ENCODE data around the gene ABCD3.

ABCD3 gene

DNA sequence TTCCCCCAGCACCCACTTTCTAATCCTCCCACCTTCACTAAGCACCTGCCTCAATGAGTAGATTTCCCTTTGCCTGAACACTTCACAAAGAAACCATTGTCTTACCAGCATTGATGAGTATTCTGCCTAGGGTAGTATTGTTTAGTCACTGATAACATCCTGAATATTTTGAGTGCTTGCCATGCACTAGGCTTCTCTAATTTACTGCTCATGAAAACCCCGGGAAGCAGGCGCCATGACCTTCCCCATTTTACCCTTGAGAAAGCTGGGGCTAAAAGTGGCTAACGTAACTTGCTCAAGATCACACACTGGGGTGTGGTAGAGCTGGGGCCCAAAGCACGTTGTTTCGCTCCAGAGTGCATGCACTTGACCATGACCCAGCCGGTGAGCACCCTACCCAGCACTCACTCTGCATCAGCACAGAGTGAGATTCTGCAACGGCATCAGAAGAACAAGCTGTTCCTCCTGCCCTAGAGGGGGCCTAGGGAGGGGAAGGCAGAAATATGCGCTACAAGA is 133.9 kb downstream of the ABCD3 start:
- TF ChIP-seq, protein P1, sequence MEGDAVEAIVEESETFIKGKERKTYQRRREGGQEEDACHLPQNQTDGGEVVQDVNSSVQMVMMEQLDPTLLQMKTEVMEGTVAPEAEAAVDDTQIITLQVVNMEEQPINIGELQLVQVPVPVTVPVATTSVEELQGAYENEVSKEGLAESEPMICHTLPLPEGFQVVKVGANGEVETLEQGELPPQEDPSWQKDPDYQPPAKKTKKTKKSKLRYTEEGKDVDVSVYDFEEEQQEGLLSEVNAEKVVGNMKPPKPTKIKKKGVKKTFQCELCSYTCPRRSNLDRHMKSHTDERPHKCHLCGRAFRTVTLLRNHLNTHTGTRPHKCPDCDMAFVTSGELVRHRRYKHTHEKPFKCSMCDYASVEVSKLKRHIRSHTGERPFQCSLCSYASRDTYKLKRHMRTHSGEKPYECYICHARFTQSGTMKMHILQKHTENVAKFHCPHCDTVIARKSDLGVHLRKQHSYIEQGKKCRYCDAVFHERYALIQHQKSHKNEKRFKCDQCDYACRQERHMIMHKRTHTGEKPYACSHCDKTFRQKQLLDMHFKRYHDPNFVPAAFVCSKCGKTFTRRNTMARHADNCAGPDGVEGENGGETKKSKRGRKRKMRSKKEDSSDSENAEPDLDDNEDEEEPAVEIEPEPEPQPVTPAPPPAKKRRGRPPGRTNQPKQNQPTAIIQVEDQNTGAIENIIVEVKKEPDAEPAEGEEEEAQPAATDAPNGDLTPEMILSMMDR (IDR thresholded peaks at IDR 0.05; ENCODE audit: borderline replicate concordance, control extremely low read depth, extremely low read depth, insufficient read depth, missing control alignments) = no peak
- in situ Hi-C loops (cut with MboI; ENCODE audit: low sequenced_read_pairs, unreplicated experiment) = no loop called here
- no peak for DNase-seq (ENCODE audit: low spot score)

DNA sequence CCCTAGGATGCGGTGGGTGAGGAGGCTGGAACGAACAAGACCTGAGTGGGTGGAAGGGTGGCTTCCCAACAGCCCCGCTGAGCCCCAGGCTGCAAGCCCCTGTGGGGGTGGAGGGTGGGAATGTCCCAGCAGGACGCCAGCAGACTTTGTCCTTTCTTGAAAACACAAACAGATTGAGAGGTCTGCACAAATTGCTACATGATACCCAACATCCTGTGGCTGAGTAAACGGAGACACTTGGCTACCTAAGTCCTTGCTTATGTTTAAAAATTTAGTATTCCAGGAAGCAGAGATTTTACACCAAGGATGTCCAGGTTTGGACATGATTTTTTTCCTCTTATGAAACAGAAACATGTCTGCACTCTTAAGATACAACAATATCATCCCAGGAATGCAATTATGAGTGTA is 135.1 kb downstream of the ABCD3 start:
- in situ Hi-C loops (cut with MboI; ENCODE audit: low sequenced_read_pairs, unreplicated experiment) = no loop called here

DNA sequence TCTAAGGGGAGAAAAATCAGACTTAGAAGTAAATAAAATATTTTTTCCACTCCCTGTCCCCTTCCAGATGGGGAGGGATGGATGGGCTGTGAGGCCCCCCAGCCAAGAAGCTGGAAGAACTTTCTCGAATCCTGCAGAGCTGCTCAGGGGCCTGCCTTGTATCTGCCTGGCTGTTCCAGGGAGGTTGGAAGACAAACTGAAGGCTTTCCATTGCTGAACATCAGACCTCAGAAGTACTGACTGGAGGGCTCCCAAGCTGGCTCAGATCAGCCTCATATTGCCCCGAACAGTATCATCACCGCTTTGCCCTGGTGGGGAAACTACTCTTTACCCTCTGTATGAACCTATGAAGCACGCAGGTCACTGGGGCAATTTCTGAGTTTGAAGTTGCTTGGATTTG is 135.7 kb downstream of the ABCD3 start:
- TF ChIP-seq, protein P1 (IDR thresholded peaks at IDR 0.05; ENCODE audit: borderline replicate concordance, control extremely low read depth, extremely low read depth, insufficient read depth, missing control alignments) = no peak
- no peak for DNase-seq (ENCODE audit: low spot score)
- in situ Hi-C loops (cut with MboI; ENCODE audit: low sequenced_read_pairs, unreplicated experiment) = no loop called here

More for the DNA sequence above, 135.1 kb downstream of the ABCD3 start:
- no peak for DNase-seq (ENCODE audit: low spot score)
- TF ChIP-seq, protein P1 (IDR thresholded peaks at IDR 0.05; ENCODE audit: borderline replicate concordance, control extremely low read depth, extremely low read depth, insufficient read depth, missing control alignments) = no peak

DNA sequence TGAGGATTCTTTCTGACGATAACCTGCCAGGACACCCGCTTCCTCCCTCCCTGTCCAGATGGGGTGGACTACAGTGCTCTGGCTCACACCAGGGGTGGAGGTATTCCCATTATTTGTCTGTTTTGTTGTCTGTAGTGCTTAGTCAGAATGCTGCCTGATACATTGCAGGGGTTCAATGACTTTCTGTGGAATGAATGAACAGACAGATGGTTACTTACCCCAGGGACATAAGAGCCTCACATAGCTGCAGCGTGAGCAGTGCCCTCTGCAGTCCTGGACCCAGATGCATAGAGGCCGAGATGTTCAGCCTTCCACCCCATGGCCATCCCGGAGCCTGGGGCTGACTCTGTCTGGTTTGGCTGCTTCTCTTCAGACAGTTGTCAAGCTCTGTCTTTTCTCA is 136.4 kb downstream of the ABCD3 start:
- DNase-seq (ENCODE audit: low spot score) = no peak
- TF ChIP-seq, protein P1 (IDR thresholded peaks at IDR 0.05; ENCODE audit: borderline replicate concordance, control extremely low read depth, extremely low read depth, insufficient read depth, missing control alignments) = no peak
- in situ Hi-C loops (cut with MboI; ENCODE audit: low sequenced_read_pairs, unreplicated experiment) = no loop called here

DNA sequence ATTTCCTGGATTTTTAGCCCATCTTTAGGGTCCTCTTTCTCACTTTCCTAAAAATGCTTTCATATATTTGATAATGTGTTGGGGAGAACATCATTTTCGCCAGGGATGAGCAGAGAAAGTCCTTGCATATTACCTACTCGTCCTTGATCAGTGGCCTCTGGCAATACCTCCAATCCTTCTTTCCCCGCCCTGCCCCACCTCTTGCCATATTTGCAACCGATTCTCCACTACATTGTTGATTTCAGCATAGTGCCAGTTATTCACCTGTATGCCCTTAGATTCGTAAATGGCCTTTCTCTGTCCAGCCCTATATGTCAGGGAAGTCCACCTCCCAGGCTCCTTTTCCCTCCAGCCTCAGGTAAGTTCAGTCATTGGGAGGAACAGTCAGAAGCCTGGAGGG is 136.9 kb downstream of the ABCD3 start:
- TF ChIP-seq, protein P1 (IDR thresholded peaks at IDR 0.05; ENCODE audit: borderline replicate concordance, control extremely low read depth, extremely low read depth, insufficient read depth, missing control alignments) = no peak
- in situ Hi-C loops (cut with MboI; ENCODE audit: low sequenced_read_pairs, unreplicated experiment) = no loop called here
- no peak for DNase-seq (ENCODE audit: low spot score)

DNA sequence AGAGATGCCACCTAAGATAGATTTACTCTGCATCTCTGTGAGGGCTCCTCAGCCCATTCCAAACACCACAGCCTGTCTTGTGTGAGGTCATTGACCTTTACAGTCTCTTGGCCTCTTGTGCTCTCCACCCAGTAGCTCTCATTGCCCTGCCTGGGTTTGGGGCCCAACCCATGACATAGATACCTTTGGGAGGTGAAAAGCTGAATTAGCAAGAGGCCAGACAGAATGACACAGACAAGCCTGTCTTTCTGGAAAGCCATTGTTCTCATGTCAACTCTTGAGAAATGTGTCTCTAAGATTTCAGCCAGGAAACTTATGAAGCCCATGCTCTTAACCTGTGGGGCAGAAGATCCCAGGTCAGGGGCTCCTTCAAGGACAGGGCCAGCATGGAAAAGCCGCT is 141.7 kb downstream of the ABCD3 start:
- in situ Hi-C loops (cut with MboI; ENCODE audit: low sequenced_read_pairs, unreplicated experiment) = no loop called here
- TF ChIP-seq, protein P1 (IDR thresholded peaks at IDR 0.05; ENCODE audit: borderline replicate concordance, control extremely low read depth, extremely low read depth, insufficient read depth, missing control alignments) = no peak
- DNase-seq (ENCODE audit: low spot score) = no peak

DNA sequence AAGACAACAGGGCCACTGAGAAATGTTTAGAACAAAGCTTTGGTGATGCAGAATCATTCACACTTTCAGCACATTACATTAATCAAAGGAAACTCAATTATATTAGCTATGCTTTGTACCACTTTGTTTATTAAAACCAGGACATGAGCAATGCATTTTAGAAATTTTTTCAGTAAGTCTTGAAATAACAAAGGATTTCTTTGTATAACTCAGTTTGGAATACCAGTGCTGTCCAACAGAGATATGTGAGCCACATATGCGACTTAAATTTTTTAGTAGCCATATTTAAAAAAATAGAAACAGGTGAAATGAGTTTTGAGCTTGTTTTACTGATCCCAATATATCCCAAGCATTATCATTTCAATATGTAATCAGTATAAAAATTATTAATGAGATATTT is 142.1 kb downstream of the ABCD3 start:
- TF ChIP-seq, protein P1 (IDR thresholded peaks at IDR 0.05; ENCODE audit: borderline replicate concordance, control extremely low read depth, extremely low read depth, insufficient read depth, missing control alignments) = no peak
- in situ Hi-C loops (cut with MboI; ENCODE audit: low sequenced_read_pairs, unreplicated experiment) = no loop called here
- no peak for DNase-seq (ENCODE audit: low spot score)
